HepG2 (cell line): ENCODE measurements around the gene RPL4. TPM values are rescaled to one million over a fixed set of nuclear protein-coding genes. Genes with fewer than 3 reads are reported as not detected.

ENCODE experiments used
- ATAC-seq: fragments of 200-7000 bp; cut with Tn5 transposase; 3 replicates; pipeline ENCODE4 v1.9.1; 2020; ENCODE audit warnings: mild to moderate bottlenecking, moderate library complexity
- BruUV-seq: library from RNA; stranded (reverse); fragments of 400-500 nt; replicated peaks from 2 replicates; lab custom pipeline; 2021; lab: Mats Ljungman, UMichigan
- CTCF ChIA-PET: fragments of 300-600 bp; formaldehyde crosslinking; extraction: SDS; loops from one replicate; lab custom pipeline; 2021; ENCODE audit warnings: low total read pairs, inconsistent platforms, low intra/inter-chr PET ratio; lab: Yijun Ruan, JAX
- POLR2A ChIA-PET: fragments of 350-600 bp; sonication (Branson Sonifier 250); formaldehyde crosslinking; loops from one replicate; lab custom pipeline; 2020; ENCODE audit warnings: antibody characterized with exemption, inconsistent platforms; lab: Yijun Ruan, JAX
- DNase-seq: peaks from one replicate; pipeline ENCODE4 v3.0.0-alpha.2; 2015; ENCODE audit warnings: low spot score
- FAIRE-seq: peaks from 3 replicates; lab custom pipeline; 2011; peaks lifted over from hg19 to GRCh38; lab: Jason Lieb, UNC
- H2AFZ ChIP-seq: one replicate; pipeline ENCODE4 v1.6.1; 2011; ENCODE audit warnings: low read length, inconsistent platforms
- H3K27ac ChIP-seq: fragments of 300-600 bp; 3 replicates; pipeline ENCODE4 v1.8.0; 2011; ENCODE audit warnings: mixed run types, mild to moderate bottlenecking, mixed read lengths, low read length, inconsistent platforms; ENCODE audit not compliant: insufficient read depth; ENCODE audit errors: extremely low read length
- H3K27me3 ChIP-seq, 2 experiments: fragments of 200-600 bp in 1 of 2; 2 replicates in 1 of 2; 3 replicates in 1 of 2; pipeline versions ENCODE4 v1.6.0 to v1.8.0; 2011; ENCODE audit warnings: low read length in 2 of 2, mild to moderate bottlenecking in 2 of 2, moderate library complexity in 2 of 2, inconsistent platforms in 1 of 2; ENCODE audit not compliant: insufficient read depth in 2 of 2, control insufficient read depth in 1 of 2
- H3K36me3 ChIP-seq, 2 experiments: fragments of 200-600 bp in 1 of 2; replicated peaks in 1 of 2; 2 replicates in 1 of 2; 3 replicates in 1 of 2; pipeline versions ENCODE4 v1.5.1 to v1.8.0; 2011; ENCODE audit warnings: low read length in 2 of 2, inconsistent platforms in 1 of 2; ENCODE audit not compliant: insufficient read depth in 2 of 2, control insufficient read depth in 1 of 2
- H3K4me1 ChIP-seq: 2 replicates; pipeline ENCODE4 v1.5.1; 2012; ENCODE audit warnings: low read length, inconsistent platforms; ENCODE audit not compliant: insufficient read depth
- H3K4me2 ChIP-seq: 2 replicates; pipeline ENCODE4 v1.6.0; 2011; ENCODE audit warnings: low read depth, low read length, inconsistent platforms
- H3K4me3 ChIP-seq, 3 experiments: fragments of 200-600 bp in 1 of 3; sonication (generic), shearing (Covaris generic) in 1 of 3; replicated peaks in 1 of 3; 2 replicates each; pipeline ENCODE4 v1.5.1; 2011 to 2016; ENCODE audit warnings: low read length in 3 of 3, inconsistent platforms in 2 of 3, low read depth in 2 of 3, mild to moderate bottlenecking in 2 of 3, control low read depth in 1 of 3, mixed read lengths in 1 of 3; ENCODE audit not compliant: insufficient read depth in 1 of 3
- H3K79me2 ChIP-seq: one replicate; pipeline ENCODE4 v1.6.1; 2011; ENCODE audit warnings: low read length, inconsistent platforms; ENCODE audit not compliant: insufficient read depth
- H3K9ac ChIP-seq: 2 replicates; pipeline ENCODE4 v1.6.0; 2011; ENCODE audit warnings: mild to moderate bottlenecking, low read depth, low read length, inconsistent platforms; ENCODE audit not compliant: insufficient read depth
- H3K9me3 ChIP-seq: 2 replicates; pipeline ENCODE4 v1.5.1; 2012; ENCODE audit warnings: mild to moderate bottlenecking, low read length
- H4K20me1 ChIP-seq: 2 replicates; pipeline ENCODE4 v1.6.0; 2011; ENCODE audit warnings: inconsistent platforms, mild to moderate bottlenecking, low read length, moderate library complexity; ENCODE audit not compliant: insufficient read depth
- ERF ChIP-seq: IDR thresholded peaks from 2 replicates; pipeline ENCODE4 v1.6.1; 2018; ENCODE audit warnings: missing biosample characterization, missing genetic modification reagents
- FOXP1 ChIP-seq, 2 experiments: fragments of 450-650 bp in 1 of 2; IDR thresholded peaks; 2 replicates each; pipeline ENCODE4 v1.6.1; 2017 to 2018; ENCODE audit warnings: antibody characterized with exemption in 1 of 2
- IKZF1 ChIP-seq: fragments of 450-650 bp; IDR thresholded peaks from 2 replicates; pipeline ENCODE4 v1.7.1; 2016
- JDP2 ChIP-seq: sonication (generic); formaldehyde crosslinking; IDR thresholded peaks from 2 replicates; pipeline ENCODE4 v1.8.1; 2022; ENCODE audit warnings: missing genetic modification reagents, borderline replicate concordance
- MED1 ChIP-seq: sonication (generic); formaldehyde crosslinking; IDR thresholded peaks from 2 replicates; pipeline ENCODE4 v1.4.0; 2020; ENCODE audit warnings: missing genetic modification reagents
- MYNN ChIP-seq: sonication (generic); formaldehyde crosslinking; IDR thresholded peaks from 2 replicates; pipeline ENCODE4 v1.4.0; 2020; ENCODE audit warnings: mild to moderate bottlenecking, low read depth, missing genetic modification reagents
- POLR2AphosphoS2 ChIP-seq: IDR thresholded peaks from 2 replicates; pipeline ENCODE4 v1.6.1; 2011; ENCODE audit warnings: low read depth, low read length, improper control_type of control experiment
- RFX1 ChIP-seq: fragments of 450-650 bp; IDR thresholded peaks from 2 replicates; pipeline ENCODE4 v1.6.1; 2017
- SAFB2 ChIP-seq: sonication (generic); formaldehyde crosslinking; IDR thresholded peaks from 2 replicates; pipeline ENCODE4 v1.5.1; 2020; ENCODE audit warnings: missing genetic modification reagents, low read depth, mild to moderate bottlenecking, borderline replicate concordance
- SMYD3 ChIP-seq: sonication (generic); formaldehyde crosslinking; IDR thresholded peaks from 2 replicates; pipeline ENCODE4 v1.8.1; 2023; ENCODE audit warnings: mild to moderate bottlenecking, missing genetic modification reagents
- SNAPC2 ChIP-seq: sonication (generic); formaldehyde crosslinking; IDR thresholded peaks from 2 replicates; pipeline ENCODE4 v1.8.1; 2022; ENCODE audit warnings: mild to moderate bottlenecking, missing genetic modification reagents
- SSRP1 ChIP-seq: IDR thresholded peaks from 2 replicates; pipeline ENCODE4 v1.6.1; 2016; ENCODE audit warnings: control low read depth
- TGIF2 ChIP-seq: IDR thresholded peaks from 2 replicates; pipeline ENCODE4 v1.6.1; 2016; ENCODE audit warnings: control low read depth, missing compliant biosample characterization
- TP53 ChIP-seq: sonication (generic); formaldehyde crosslinking; conservative IDR thresholded peaks from 2 replicates; pipeline ENCODE4 v1.4.0; 2020; ENCODE audit warnings: missing genetic modification reagents
- ZMAT3 ChIP-seq: sonication (generic); formaldehyde crosslinking; conservative IDR thresholded peaks from 2 replicates; pipeline ENCODE4 v1.7.0; 2021; ENCODE audit warnings: missing genetic modification reagents
- ZMYM3 ChIP-seq: sonication (generic); formaldehyde crosslinking; IDR thresholded peaks from 2 replicates; pipeline ENCODE4 v1.5.1; 2020; ENCODE audit warnings: mild to moderate bottlenecking, missing genetic modification reagents
- ZNF235 ChIP-seq: sonication (generic); formaldehyde crosslinking; IDR thresholded peaks from 2 replicates; pipeline ENCODE4 v1.8.1; 2023; ENCODE audit warnings: mild to moderate bottlenecking, missing genetic modification reagents, borderline replicate concordance
- ZNF432 ChIP-seq: sonication (generic); formaldehyde crosslinking; IDR thresholded peaks from 2 replicates; pipeline ENCODE4 v1.5.0; 2020; ENCODE audit warnings: missing genetic modification reagents, mild to moderate bottlenecking, borderline replicate concordance
- ZNF746 ChIP-seq: sonication (generic); formaldehyde crosslinking; IDR thresholded peaks from 2 replicates; pipeline ENCODE4 v1.8.0; 2022; ENCODE audit warnings: mild to moderate bottlenecking, missing genetic modification reagents
- ZNF839 ChIP-seq: sonication (generic); formaldehyde crosslinking; IDR thresholded peaks from 2 replicates; pipeline ENCODE4 v1.4.0; 2020; ENCODE audit warnings: missing genetic modification reagents, mild to moderate bottlenecking, borderline replicate concordance
- WGBS: methylation state at CpG from one replicate; pipeline ENCODE4 v1.1.6; 2017; ENCODE audit warnings: low lambda C conversion rate; 5-methylcytosine and 5-hydroxymethylcytosine counted together
- in situ Hi-C: cut with HindIII; loops from 2 replicates; pipeline ENCODE4 v1.10.0; 2017; ENCODE audit warnings: low pct_unique_long_range_greater_than_20kb; ENCODE audit not compliant: extremely low pct_ligation_motif_present
- intact Hi-C: fragments of 100-400 bp; cut with micrococcal nuclease; formaldehyde crosslinking; loops from one replicate; pipeline ENCODE4 v1.10.0; 2022; ENCODE audit not compliant: unreplicated experiment
- polyA plus RNA-seq, 8 experiments: library from polyadenylated mRNA; depleted of rRNA in 3 of 8; stranded (reverse) in 7 of 8; unstranded in 1 of 8; fragments of >200 nt; fragmentation: Illumina TruSeq in 4 of 8; extraction: Trizol in 4 of 8; gene quantifications; 2 replicates each; pipeline versions ENCODE4 v1.2.1 to v1.2.3, GENCODE V29; 2011 to 2016; ENCODE audit warnings: low read depth in 4 of 8, missing spikeins in 1 of 8, mixed read lengths in 1 of 8; ENCODE audit not compliant: insufficient read depth in 1 of 8
- total RNA-seq, 5 experiments: library from RNA; depleted of rRNA; stranded (reverse); fragments of >200 nt; fragmentation: Illumina TruSeq; extraction: Trizol; gene quantifications; 2 replicates each; pipeline ENCODE4 v1.2.3, GENCODE V29; 2016; ENCODE audit warnings: low read depth in 1 of 5
- TF ChIP-seq, protein P1 (sequence below): sonication (generic); formaldehyde crosslinking; IDR thresholded peaks from 2 replicates; pipeline ENCODE4 v1.4.0; 2020; ENCODE audit warnings: missing genetic modification reagents

RPL4 gene
- total and polyA plus RNA-seq, 2 of the 13 experiments (the other 11 are each of a cell fraction or from before 2014, with no cell fraction given) = 3,630 to 3,960 TPM

DNA sequence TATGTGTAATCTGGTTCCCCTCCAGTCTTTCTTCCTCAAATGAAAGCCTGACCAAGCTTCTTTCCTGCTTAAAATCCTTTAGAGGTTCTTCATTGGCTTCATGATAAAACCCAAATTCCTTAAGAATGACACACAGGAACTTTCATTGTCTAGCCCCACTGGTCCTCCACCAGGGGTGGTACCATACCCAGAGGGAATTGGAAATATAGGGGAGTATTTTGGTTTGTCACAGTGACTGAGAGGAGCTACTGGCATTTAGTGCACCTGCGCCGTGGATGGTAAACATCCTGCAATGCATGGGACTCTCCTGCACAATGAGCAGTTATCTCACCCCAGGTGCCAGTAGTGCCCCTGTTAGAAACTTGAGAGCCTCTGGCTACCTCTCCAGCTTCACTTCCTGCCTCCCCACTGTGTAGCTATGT, 11.3 kb upstream of the RPL4 start (continued):
- TF ChIP-seq SNAPC2 (CRISPR knock-in tag) (no peak), SSRP1 (CRISPR knock-in tag) (no peak), POLR2AphosphoS2 (no peak), JDP2 (CRISPR knock-in tag) (no peak), SAFB2 (CRISPR knock-in tag) (no peak)
- TF ChIP-seq, protein P1, sequence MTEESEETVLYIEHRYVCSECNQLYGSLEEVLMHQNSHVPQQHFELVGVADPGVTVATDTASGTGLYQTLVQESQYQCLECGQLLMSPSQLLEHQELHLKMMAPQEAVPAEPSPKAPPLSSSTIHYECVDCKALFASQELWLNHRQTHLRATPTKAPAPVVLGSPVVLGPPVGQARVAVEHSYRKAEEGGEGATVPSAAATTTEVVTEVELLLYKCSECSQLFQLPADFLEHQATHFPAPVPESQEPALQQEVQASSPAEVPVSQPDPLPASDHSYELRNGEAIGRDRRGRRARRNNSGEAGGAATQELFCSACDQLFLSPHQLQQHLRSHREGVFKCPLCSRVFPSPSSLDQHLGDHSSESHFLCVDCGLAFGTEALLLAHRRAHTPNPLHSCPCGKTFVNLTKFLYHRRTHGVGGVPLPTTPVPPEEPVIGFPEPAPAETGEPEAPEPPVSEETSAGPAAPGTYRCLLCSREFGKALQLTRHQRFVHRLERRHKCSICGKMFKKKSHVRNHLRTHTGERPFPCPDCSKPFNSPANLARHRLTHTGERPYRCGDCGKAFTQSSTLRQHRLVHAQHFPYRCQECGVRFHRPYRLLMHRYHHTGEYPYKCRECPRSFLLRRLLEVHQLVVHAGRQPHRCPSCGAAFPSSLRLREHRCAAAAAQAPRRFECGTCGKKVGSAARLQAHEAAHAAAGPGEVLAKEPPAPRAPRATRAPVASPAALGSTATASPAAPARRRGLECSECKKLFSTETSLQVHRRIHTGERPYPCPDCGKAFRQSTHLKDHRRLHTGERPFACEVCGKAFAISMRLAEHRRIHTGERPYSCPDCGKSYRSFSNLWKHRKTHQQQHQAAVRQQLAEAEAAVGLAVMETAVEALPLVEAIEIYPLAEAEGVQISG (CRISPR knock-in tag) = no peak

DNA sequence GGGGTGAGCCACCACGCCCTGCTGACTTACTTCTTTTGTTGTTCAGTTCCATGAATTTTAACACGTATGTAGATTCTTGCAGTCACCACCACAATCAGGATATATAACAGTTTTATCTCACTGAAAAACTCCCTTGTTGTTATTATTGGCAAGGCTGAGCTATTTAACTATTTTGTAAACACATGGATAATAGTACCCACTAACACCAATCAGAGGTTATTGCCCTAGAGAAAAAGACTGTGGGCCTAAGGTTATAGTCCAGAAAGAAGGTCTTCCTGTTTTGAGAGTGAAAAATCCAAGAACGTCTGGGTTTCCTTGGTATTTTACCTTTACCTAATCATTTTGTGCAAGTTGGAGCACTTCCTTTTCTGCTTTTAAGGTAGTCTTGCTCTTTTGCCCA, 9.9 kb upstream of the RPL4 start:
- no peak for TF ChIP-seq TGIF2 (CRISPR knock-in tag)
- TF ChIP-seq ZMAT3 = no peak
- TF ChIP-seq ZMYM3 (CRISPR knock-in tag) = no peak
- TF ChIP-seq ZNF839 = no peak
- TF ChIP-seq ERF (CRISPR knock-in tag) = no peak
- no peak for TF ChIP-seq RFX1
- TF ChIP-seq FOXP1 (IDR thresholded peaks at IDR 0.05) = no peak
- TF ChIP-seq FOXP1 (CRISPR knock-in tag; IDR thresholded peaks at IDR 0.05) = no peak
- TF ChIP-seq ZNF432 (CRISPR knock-in tag) = no peak
- TF ChIP-seq ZNF235 = no peak
- no peak for TF ChIP-seq MED1
- no peak for TF ChIP-seq SMYD3 (CRISPR knock-in tag)
- TF ChIP-seq ZNF746 (CRISPR knock-in tag) = no peak
- TF ChIP-seq IKZF1 = no peak
- TF ChIP-seq MYNN (CRISPR knock-in tag) = no peak
- no peak for TF ChIP-seq TP53 (CRISPR knock-in tag)
- no peak for ATAC-seq
- Histone ChIP-seq H3K36me3 (peaks cover 5 to 24% of the 10 kb centered on the region in 2 experiments; a peak in 4 of 5 replicates), H3K27ac (no peak overlapping the region), H3K9ac (no peak overlapping the region), H4K20me1 (no peaks in the 10 kb centered on the region), H3K79me2 (no peaks in the 10 kb centered on the region), H3K4me2 (no peak overlapping the region), H3K4me3 (no peak overlapping the region), H3K27me3 (no peaks in the 10 kb centered on the region), H3K9me3 (no peaks in the 10 kb centered on the region), H2AFZ (no peak overlapping the region), H3K4me1 (no peaks in the 10 kb centered on the region)
- in situ Hi-C loops = no loop called here
- ChIA-PET CTCF (no interaction called here), POLR2A (no interaction called here)
- no peak for DNase-seq
- 95% methylated on average over 3 of the region's 3 CpGs for whole genome bisulfite sequencing
- intact Hi-C loops = no loop called here
- FAIRE-seq = no peak
- no TSS peak for BruUV-seq
